C4-2B (cell line): Measurements from ENCODE around the gene OSTF1.

Experiments
- H3K27ac ChIP-seq: fragments of 450-650 bp; 2 replicates; pipeline ENCODE4 v1.5.1; 2017
- CTCF ChIP-seq: fragments of 450-650 bp; conservative IDR thresholded peaks from 2 replicates; pipeline ENCODE4 v1.5.1; 2017; ENCODE audit warnings: mild to moderate bottlenecking
- ZFX ChIP-seq: fragments of 450-650 bp; IDR thresholded peaks from 2 replicates; pipeline ENCODE4 v1.6.1; 2017

OSTF1 gene

DNA sequence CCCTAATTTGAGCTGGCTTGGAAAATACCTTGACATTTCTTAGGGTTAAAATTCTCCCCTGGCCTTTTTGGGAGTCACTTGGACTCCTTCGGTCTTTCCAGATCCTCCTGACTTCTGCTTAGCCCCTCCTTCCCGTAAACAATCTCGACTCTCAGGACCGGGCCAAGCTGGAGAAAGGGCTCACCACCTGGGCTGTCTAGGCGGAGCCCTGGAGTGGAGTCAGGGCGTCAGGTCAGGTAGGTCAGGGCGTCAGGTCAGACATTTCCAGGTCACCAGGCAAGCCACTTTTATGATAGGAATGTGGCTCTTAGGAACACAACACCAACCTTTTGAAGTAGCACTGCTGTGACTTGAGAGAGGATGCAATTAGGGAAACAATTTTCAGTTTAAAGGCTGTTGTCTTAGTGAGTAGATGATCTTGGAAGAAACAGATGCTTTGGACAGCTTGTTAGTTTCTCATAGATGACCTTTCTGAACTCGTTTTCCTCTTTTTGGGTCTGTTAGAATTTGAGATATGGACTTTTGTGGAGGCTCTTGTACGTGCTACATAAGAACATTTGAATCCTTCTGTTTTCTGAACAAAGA lies 12.8 kb downstream of the OSTF1 start:
- H3K27ac ChIP-seq: no peak overlapping the region; the same call in 1 of the 2 replicates
- no peak for TF ChIP-seq CTCF
- TF ChIP-seq ZFX: no peak

DNA sequence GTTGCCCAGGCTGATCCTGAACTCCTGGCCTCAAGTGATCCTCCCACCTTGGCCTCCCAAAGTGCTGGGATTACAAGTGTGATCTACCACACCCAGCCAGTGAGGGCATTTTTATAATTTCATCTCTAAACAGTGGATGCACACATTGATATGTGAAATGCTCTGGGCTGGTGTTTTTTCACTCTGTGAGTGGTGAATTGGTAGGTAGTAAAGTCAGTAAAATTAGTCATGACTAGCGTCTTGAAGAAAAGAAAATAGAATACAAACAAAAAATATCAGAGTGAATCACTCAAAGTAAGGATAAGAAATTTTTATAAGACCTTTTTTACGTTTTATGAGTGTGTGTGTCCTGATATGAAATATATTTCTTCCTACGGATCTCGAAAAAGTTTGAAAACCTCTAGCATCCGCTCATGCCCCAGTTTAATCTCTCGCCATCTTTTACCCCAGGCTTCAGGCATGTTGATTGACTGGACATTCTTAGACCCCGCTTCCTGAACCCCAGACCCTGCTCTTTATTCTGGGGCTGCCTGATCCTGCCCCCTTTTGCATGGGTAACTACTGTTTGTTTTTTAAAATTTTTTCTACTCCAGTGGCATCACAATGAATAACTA lies 14.0 kb downstream of the OSTF1 start:
- H3K27ac ChIP-seq: no peak overlapping the region
- TF ChIP-seq ZFX: no peak
- no peak for TF ChIP-seq CTCF

- TF ChIP-seq ZFX: no peak
- no peak for TF ChIP-seq CTCF
These were observed 16.3 kb downstream of the OSTF1 start for GRCh38 chr9:75104607-75105006.

GRCh38 chr9:75105019-75105540 lies 16.8 kb downstream of the OSTF1 start:
- no peak overlapping the region for H3K27ac ChIP-seq
- TF ChIP-seq CTCF: no peak

More at GRCh38 chr9:75104607-75105006, 16.3 kb downstream of the OSTF1 start:
- no peak overlapping the region for H3K27ac ChIP-seq

DNA sequence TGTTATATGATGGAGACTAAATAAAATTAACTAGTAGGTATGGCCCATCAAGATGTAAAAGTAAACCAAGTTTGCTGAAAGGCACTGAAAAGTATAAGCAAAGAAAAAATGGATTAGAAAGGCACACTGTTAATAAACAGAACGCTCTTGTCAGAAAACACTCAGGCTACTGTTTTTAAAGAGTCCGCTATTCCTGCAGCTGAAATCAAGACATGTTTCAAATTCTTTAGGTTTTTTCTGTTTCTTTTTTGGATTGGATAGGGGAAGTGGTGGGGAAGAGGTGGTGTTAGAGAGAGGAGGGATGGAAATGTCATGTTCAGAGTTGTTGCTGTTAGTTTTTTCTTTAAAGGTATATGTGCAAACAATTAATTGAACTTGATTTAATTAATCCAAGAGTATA lies 17.5 kb downstream of the OSTF1 start:
- no peak for TF ChIP-seq ZFX
- no peak for TF ChIP-seq CTCF
- no peak overlapping the region for H3K27ac ChIP-seq

DNA sequence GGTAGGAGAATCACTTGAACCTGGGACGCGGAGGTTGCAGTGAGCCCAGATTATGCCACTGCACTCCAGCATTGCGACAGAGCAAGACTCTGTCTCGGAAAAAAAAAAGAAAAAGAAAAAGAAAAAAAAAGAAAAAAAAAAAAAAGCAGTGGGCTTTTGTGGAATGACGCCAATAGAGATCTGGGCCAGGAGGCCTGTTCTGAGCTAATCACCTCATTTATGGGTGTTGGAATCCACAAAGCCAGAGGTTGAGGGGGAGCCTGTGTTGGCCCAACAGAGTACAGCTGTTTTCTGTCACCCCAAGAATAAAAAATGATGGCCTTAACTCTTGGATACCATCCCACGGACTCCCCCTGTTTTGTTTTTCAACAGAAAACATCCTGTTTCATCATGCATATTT lies 18.5 kb downstream of the OSTF1 start:
- no peak for TF ChIP-seq CTCF
- TF ChIP-seq ZFX: no peak
- H3K27ac ChIP-seq: no peak overlapping the region

DNA sequence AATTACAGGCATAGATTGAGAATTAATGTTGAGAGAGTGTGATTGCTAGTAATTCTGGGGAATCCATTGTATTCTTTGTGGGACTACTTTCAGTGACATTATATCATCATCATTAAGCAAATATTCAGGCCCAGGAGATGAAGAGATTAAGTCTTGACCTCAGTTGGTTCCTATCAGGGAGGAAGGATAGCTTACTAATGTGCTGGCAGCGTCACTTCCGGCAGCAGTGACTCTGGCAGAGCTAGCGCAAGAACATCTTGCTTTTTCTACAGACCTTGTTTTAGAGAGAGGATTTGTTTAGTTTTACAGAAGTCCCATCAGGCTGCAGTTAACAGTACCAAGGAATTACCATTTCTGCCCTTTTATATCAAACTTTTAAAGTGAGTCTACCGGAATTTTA lies 20.3 kb downstream of the OSTF1 start:
- H3K27ac ChIP-seq: no peak overlapping the region
- TF ChIP-seq CTCF (no peak), ZFX (no peak)
